ENCODE results near the gene VARS1.
A peak's percentile ranks its signal among the peaks of the same experiment; 100 is the strongest.
"Not testable (repeated sequence)": the region's sequence is repeated elsewhere in the genome, so short reads cannot be mapped to it uniquely, and the experiment has no call there.

The VARS1 gene

DNA sequence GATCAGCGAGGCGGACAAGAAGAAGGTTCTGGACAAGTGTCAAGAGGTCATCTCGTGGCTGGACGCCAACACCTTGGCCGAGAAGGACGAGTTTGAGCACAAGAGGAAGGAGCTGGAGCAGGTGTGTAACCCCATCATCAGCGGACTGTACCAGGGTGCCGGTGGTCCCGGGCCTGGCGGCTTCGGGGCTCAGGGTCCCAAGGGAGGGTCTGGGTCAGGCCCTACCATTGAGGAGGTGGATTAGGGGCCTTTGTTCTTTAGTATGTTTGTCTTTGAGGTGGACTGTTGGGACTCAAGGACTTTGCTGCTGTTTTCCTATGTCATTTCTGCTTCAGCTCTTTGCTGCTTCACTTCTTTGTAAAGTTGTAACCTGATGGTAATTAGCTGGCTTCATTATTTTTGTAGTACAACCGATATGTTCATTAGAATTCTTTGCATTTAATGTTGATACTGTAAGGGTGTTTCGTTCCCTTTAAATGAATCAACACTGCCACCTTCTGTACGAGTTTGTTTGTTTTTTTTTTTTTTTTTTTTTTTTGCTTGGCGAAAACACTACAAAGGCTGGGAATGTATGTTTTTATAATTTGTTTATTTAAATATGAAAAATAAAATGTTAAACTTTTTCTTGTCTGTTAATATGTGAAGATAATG is 34.2 kb upstream of the VARS1 start:
- peak overlapping the region; percentile 76 for H3K4me3 ChIP-seq (replicated peaks; ENCODE audit: low read depth, low read length)
- no peak for DNase-seq (ENCODE audit: extremely low read depth, low read depth)
- TF ChIP-seq, protein P1, sequence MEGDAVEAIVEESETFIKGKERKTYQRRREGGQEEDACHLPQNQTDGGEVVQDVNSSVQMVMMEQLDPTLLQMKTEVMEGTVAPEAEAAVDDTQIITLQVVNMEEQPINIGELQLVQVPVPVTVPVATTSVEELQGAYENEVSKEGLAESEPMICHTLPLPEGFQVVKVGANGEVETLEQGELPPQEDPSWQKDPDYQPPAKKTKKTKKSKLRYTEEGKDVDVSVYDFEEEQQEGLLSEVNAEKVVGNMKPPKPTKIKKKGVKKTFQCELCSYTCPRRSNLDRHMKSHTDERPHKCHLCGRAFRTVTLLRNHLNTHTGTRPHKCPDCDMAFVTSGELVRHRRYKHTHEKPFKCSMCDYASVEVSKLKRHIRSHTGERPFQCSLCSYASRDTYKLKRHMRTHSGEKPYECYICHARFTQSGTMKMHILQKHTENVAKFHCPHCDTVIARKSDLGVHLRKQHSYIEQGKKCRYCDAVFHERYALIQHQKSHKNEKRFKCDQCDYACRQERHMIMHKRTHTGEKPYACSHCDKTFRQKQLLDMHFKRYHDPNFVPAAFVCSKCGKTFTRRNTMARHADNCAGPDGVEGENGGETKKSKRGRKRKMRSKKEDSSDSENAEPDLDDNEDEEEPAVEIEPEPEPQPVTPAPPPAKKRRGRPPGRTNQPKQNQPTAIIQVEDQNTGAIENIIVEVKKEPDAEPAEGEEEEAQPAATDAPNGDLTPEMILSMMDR (IDR thresholded peaks at IDR 0.05; ENCODE audit: low read depth, low read length, missing control alignments): peak; percentile 6

DNA sequence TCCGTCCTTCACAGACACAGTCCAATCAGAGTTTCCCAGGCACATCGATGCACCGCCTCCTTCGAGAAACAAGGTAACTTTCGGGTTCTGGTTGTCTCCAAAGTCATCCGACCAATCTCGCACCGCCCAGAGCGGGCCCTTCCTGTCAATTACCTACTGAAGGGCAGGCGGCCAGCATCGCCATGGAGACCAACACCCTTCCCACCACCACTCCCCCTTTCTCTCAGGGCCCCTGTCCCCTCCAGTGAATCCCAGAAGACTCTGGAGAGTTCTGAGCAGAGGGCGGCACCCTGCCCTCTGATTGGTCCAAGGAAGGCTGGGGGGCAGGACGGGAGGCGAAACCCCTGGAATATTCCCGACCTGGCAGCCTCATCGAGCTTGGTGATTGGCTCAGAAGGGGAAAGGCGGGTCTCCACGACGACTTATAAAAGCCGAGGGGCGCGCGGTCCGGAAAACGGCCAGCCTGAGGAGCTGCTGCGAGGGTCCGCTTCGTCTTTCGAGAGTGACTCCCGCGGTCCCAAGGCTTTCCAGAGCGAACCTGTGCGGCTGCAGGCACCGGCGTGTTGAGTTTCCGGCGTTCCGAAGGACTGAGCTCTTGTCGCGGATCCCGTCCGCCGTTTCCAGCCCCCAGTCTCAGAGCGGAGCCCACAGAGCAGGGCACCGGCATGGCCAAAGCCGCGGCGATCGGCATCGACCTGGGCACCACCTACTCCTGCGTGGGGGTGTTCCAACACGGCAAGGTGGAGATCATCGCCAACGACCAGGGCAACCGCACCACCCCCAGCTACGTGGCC is 31.9 kb upstream of the VARS1 start, which contains the start of gene HSPA1B:
TSS of gene HSPA1B (plus strand) at position 453 of the 794 bp plus-strand sequence. CDS start at position 666, 213 bp downstream.
- peak; percentile 99 for DNase-seq (ENCODE audit: extremely low read depth, low read depth)
- TF ChIP-seq, protein P1 (IDR thresholded peaks at IDR 0.05; ENCODE audit: low read depth, low read length, missing control alignments): no peak
- H3K4me3 ChIP-seq (replicated peaks; ENCODE audit: low read depth, low read length): peak within 1 kb of the TSS; percentile 66

DNA sequence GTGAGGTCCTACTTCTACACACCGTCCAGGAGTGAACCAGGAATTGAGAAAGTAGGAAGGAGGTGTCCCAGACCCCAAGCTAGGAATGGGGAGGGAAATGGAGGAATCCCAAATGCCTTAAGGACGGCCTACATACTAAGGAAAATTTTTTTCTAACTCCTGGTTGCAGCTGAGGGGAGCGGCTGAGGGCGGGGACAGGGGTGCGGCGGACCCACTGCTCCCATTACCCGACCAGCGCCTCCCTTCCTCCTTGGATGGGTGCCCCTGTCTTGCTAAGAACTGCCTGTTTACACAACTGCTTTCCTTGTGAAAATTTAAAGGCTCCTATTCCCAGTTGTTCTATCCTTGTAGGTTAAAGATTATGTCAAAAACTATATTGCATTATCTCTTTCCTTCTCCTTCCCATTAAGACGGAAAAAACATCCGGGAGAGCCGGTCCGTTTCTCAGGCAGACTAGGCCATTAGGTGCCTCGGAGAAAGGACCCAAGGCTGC is 31.3 kb upstream of the VARS1 start:
- TF ChIP-seq, protein P1 (IDR thresholded peaks at IDR 0.05; ENCODE audit: low read depth, low read length, missing control alignments): no peak
- peak overlapping the region; percentile 35 for H3K4me3 ChIP-seq (replicated peaks; ENCODE audit: low read depth, low read length)

DNA sequence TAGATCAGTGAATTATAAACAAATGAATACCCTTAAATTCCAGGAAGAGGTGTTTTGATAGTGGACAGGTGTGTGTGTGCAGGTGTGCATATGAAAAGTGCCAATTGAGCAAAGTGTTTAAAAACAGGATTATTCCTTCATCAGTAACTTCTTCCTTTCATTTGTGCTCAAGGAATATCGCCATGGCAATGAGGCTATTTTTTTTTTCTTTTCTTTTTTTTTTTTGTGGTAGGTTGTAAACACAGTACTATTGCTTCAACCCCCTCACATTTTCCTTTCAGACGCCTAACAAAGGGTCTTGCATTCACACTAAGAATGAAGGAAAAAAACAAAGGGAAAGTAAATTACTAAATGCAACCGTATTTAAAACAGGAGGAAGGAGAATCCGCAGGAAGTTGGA is 30.0 kb upstream of the VARS1 start:
- no peak overlapping the region for H3K4me3 ChIP-seq (replicated peaks; ENCODE audit: low read depth, low read length)
- no peak for DNase-seq (ENCODE audit: extremely low read depth, low read depth)
- TF ChIP-seq, protein P1 (IDR thresholded peaks at IDR 0.05; ENCODE audit: low read depth, low read length, missing control alignments): no peak

More for the DNA sequence above, 31.3 kb upstream of the VARS1 start:
- DNase-seq (ENCODE audit: extremely low read depth, low read depth): peak; percentile 58

DNA sequence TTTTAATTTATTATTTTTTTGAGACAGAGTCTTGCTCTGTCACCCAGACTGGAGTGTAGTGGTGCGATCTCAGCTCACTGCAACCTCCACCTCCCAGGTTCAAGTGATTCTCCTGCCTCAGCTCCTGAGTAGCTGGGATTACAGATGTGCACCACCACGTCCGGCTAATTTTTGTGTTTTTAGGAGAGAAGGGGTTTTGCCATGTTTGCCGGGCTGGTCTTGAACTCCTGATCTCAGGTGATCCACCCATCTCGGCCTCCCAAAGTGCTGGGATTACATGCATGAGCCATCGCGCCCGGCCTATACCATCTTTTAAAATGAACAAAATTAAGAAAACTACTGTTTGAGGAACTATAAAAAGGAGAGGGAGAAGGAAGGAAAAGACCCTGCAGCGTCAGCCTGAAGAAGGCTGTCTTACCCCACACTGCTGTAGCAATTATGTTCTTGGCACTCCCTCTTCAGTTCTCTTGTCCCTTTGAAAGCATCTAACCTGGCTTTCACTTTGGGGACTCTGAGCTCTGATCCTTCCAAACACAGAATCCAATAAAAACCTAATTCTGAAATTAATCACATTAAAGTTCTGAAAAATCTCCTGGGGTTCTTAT is 28.1 kb upstream of the VARS1 start:
- DNase-seq (ENCODE audit: extremely low read depth, low read depth); H3K4me3 ChIP-seq (replicated peaks; ENCODE audit: low read depth, low read length): not testable (repeated sequence)

DNA sequence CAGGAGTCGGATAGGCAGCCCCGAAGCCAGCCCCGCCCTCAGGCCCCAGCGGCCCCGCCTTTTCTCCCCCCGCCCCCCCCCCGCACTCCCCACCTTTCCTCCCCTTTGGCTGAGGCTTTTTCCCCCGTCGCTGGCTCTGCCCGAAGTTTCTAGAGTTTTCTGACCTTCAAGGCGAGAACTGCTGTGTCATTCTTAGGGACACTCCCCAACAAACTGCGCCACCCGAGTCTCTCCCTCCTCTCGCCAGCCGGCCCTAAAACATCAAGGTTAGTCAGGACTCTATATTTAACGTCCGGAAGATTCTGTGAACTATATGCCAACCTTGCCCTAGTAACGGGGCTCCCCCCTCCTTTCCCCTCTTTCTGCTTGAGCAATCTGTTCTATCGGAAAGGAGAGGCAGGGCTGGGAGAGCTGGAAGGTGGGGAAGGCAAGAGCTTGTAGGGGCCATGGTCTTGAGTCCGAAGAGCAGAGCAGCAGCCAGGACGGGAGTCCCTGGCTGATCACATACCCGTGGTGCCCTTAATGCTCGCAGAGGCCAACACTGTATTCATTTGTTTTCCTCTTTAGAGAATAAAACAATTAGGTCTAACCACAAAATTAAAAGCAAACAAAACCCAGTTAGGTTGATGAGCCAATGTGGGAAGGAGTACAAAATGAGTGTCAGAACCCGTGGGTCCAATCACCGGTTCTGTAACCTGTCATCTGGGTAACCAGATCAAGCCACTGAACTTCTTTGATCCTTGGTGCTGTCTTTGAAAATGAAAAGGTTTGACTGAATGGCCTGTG is 26.7 kb upstream of the VARS1 start:
- no peak for DNase-seq (ENCODE audit: extremely low read depth, low read depth)
- H3K4me3 ChIP-seq (replicated peaks; ENCODE audit: low read depth, low read length): peak overlapping the region; percentile 55
- TF ChIP-seq, protein P1 (IDR thresholded peaks at IDR 0.05; ENCODE audit: low read depth, low read length, missing control alignments): no peak

Data from HFF-Myc (cell line).